ENCODE data around the gene UBC.
A peak's percentile ranks its signal among the peaks of the same experiment; 100 is the strongest.
"Not testable (repeated sequence)": the region's sequence is repeated elsewhere in the genome, so short reads cannot be mapped to it uniquely, and the experiment has no call there.

UBC gene

DNA sequence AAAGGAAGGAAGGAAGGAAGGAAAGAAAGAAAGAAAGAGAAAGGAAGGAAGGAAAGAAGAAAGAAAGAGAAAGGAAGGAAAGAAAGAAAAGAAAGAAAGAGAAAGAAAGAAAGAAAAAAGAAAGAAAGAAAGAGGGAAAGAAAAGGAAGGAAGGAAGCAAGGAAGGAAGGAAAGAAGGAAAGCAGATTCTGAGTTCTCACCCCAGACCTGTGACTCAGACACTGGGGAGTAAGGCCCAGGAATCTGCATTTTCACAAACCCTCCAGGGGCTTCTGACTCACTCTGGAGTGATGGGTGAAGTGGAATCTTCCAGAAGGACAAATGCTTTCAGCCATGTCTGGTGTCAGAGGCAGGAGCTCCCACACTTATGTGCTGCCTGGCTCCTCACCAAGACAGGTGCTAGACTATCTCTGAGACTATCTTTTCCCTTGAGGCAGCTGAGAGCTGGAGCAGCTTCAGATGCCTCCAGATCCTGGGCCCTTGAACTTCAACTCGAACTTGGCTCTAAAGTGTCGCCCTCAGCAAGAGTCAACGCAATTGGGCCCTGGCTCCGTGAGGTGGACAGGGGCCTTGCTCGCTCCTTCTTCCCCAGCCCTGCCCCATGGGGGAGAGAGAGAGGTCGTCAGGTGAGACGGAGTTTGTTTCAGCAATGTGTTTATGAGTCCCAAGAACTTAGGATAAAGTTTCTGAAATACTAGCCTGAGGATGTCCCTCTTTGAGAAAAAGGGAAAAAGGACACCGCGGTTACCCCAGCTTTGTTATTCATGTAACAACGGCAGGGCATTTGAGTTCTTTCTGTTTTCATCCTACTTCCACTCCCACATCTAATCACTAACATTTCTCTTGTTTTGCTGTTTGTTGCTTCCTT, 31.0 kb downstream of the UBC start:
- no peak for DNase-seq

DNA sequence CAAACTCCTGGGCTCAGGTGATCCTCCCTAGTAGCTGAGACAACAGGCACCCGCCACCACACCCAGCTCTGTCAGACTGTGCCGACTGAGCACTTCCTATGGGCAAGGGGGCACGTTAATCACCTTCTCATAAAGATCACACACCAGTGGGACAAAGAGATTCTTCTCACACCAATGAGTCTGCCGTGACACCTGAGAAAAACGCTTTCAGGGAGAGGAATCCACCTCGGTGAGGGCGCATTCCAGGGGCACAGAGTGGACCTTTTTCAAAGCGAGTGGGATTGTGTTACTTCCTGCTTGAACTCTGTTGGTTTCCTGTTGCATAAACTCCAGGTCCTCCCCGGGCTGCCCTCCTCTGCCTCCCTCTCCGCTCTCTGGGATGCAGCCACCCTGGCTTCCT, 33.3 kb downstream of the UBC start:
- no peak for DNase-seq

DNA sequence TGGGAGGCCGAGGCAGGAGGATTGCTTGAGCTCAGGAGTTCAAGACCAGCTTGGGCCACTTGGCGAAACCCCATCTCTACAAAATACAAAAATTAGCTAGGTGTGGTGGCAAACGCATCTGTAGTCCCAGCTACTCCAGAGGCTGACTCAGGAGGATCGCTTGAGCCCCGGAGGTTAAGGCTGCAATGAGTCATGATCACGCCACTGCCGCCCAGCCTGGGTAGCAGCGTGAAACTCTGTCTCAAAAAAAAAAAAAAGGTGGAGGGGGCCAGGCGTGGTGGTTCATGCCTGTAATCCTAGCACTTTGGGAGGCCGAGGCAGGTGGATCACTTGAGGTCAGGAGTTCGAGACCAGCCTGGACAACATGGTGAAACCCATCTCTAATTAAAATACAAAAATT, 34.1 kb downstream of the UBC start:
- not testable (repeated sequence) for DNase-seq

DNA sequence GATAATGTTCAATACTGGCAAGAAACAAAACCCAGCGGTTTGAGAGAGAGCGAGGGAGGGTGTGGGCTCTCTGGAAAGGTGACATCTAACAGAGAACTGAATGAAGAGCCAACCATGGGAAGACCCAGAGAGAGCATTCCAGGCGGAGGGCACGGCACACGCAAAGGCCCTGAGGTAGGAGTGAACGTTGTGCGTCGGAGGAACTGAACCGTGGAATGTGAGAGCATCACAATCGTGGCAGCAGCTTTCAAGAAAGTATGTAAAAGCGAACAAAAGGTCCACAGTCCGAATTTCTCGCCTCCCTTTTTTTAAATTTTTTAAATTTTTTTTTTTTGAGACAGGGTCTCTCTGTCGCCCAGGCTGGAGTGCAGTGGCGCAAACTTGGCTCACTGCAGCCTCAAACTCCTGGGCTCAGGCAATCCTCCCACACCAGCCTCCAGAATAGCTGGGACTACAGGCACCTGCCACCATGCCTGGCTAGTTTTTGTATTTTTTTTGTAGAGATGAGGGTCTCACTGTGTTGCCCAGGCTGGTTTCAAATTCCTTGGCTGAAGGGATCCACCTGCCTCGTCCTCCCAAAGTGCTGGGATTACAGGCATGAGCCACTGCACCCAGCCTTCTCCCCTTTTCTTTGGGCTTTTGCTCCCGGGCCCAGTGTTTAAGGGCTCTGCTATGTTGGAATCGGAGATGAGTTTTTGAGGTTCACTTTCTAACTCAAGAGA, 35.5 kb downstream of the UBC start:
- no peak for DNase-seq

DNA sequence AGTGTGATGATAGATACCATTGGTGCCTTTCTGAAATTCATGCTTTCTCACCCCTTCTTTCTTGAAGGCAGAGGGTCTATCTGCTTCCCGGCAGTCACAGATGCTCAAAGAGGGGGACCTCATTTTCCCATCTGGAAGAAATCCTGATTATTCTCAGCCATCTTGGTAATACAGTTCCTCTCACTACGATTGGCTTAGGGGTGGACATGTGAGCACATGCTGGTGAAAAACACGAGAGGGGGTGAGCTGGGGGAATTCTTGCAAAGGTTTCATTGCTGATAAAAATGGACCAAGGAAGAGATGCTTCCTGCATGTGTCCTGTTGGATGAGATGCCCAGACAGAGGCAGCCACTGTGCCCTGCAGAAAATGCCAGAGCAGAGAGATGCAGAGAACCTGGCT, 37.0 kb downstream of the UBC start:
- DNase-seq: no peak

DNA sequence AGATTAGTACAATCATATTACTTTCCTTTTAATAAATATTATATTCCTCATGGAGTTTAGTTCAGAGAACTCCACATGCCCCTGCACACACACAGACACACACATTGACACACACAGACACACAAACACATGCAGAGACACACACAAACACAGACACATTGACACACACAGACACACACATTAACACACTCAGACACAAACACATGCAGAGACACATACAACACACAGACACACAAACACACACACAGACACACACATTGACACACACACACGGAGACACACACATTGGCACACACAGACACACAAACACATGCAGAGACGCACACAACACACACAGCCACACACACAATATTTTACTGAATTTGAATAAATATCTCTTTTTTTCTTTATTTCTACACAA, 38.3 kb downstream of the UBC start:
- no peak for DNase-seq

DNA sequence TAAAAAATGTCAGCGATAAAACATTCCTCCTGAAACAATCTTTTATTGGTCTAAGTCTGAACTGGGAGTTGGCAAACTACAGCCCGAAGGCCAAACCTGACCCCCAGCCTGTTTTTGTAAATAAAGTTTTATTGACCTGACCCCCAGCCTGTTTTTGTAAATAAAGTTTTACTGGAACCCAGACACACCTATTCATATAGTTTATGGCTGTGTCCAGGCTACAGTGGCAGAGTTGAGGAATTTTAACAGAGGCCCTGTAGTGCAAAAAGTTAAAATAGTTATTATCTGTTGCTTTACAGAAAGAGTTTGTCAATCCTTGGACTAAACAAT, 38.7 kb downstream of the UBC start:
- no peak for DNase-seq

DNA sequence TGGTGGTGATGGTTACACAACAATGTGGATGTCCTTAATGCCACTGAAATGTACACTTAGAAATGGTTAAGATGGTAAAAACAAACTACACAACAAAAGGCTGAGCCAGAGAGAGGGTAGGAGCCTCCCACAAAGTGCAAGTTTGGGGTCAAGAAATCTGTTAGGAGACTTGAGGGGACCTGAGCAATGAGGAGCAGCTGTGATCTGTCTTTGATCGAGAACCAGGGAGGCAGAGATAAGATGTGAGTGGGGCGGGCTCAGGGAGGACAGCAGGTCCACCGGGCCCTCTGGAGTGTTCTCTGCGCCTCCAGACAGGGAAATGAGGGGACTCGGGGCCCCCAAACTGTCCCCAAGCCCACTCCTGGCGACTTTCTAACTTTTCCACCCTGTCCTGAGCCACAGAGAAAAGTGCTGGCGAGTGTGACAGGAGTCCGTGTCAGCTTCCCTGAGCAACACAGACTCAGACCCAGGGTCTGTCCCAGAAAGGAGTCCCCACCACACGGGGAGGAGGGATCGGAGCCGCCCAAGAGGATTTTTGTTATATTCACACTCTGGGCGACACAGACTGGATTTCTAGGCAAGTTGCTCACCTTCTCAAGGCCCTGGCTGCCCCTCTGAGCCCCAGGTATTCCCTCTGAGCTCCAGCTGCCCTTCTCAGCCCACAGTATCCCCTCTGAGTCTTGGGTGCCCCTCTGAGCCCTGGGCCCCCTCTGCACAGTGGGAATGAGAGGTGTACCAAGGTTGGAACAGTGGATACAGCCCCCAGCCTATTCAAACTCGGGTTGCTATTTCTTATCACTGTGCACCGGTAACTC, 39.3 kb downstream of the UBC start:
- no peak for DNase-seq

DNA sequence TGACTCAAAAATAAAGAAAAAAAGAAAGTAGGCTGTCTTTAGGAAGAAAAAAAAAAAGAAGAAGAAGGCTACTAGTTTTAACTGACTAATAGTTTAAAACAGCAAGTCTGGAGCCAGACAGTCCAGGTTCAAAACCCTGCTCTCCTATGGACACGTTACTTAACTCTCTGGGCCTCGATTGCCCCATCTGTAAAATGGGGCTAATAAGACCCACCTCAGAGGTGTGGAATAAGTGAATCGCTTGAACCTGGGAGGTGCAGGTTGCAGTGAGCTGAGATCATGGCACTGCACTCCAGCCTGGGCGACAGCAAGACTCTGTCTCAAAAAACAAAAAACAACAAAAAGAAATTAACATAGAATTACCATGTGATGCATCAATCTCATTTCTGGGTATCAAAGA, 40.3 kb downstream of the UBC start:
- no peak for DNase-seq

DNA sequence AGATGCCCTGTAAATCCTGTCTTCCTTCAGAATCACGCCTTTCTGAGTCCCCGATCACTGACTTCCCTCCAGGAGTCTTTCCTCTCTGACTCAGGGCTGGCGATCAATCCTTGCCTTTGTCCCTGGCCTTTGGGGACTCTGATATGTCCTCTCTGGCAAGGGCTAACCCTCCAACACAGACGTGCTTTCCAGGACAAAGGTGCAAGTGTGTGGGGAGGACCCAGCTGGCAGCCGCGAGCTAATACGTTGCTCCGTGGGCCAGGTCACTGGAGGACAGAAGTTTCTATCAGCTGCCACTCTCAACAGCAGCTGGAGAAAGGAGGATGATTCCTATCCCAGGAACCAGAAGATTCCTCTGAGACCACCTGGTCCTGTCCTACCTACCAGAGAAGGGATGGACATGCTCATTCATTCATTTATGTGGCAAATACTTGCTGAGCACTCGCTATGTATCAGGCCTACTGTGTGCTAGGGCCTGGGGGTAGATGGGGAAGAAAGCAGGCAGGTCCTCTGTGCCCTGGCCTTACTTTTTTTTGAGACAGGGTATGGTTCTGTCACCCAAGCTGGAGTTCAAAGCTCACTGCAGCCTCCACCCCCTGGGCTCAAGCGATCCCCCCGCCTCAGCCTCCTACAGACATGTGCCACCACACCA, 42.3 kb downstream of the UBC start:
- DNase-seq: peak; percentile 52

DNA sequence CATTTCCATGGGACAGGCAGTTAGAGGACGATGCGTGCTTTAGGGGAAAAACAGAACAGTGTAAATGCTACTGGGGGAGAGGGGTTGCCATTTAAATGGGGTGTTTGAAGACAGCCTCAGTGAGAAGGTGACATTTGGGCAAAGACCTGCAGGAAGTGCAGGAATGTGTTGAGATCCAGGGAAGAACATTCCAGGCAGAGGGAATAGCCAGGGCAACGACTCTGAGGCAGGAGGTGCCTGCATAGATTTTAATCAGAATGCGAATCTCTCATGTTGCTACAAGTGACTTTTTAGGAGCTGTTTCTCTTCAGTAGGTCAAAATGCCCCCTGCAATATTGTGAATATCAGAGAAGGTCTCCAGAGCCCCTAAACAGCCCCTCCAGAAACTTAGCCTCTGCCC, 43.2 kb downstream of the UBC start:
- no peak for DNase-seq

DNA sequence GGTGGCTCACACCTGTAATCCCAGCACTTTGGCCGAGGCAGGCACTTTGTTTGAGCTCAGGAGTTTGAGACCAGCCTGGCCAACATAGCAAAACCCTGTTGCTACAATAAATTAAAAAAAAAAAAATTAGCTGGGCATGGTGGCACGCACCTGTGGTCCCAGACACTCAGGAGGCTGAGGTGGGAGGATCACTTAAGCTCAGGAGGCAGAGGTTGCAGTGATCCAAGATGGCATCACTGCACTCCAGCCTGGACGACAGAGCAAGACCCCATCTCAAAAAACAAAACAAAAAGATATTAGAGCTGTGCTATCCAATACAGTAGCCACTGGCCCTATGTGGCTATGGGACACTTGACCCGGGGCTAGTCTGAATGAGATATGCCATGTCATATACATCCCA, 43.9 kb downstream of the UBC start:
- DNase-seq: no peak

DNA sequence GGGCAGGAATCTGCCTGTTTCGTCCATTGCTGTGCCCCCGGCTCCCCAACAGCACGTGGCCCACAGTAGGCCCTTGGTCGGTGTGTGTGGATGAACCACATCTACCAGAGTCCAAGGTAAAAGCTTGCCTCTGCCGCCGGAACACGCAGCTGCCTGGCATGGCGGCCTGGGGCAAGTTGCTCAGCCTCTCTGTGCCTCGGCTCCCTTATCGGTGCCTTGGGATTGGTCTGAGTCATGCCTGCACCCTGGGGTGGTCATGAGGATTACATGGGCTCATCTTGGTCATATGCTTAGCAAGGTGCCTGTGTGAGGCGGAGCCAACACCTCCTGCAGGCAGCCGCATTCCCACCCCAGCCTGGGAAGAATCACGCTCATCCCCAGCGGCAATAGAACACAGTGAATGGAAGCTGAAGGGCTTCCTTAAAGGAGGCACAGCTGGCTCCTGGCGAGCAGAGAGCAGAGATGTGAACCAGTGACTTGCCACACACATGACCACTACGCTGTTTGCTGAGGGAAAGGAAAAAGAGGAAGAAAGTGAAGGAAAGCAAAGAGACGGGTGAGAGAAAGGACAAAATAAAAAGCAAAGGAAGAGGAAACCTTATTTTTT, 45.3 kb downstream of the UBC start:
- no peak for DNase-seq

DNA sequence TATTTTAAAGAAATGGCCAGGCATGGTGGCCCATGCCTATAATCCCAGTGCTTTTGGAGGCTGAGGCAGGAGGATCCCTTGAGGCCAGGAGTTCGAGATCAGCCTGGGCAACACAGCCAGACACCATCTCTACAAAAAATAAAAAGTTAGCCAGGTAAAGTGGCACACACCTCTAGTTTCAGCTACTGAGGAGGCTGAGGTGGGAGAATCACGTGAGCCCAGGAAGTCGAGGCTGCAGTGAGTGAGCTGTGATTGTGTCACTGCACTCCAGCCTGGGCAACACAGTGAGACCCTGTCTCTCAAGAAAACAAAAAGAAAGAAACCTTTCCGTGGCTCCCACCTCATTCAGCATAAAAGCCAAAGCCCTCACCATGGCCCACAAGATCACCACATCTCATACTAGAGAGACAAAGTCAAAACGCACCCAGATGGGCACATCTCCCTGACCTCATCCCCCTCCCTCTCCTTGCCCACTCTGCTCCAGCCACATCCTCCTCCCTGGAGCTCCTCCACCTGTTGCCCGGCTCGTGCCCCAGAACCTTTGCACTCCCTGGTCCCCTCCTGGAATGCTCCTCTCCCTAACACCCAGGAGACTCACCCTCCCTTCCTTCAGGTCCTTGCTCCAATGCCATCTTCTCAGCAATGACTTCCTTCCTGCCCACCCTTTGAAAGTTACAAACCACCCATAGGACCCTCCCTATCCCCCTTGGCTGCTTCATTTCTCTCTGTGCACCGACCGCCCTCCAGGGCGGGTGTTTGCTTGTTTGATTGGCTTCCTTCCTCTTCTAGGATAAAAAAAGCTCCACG, 46.0 kb downstream of the UBC start:
- no peak for DNase-seq

DNA sequence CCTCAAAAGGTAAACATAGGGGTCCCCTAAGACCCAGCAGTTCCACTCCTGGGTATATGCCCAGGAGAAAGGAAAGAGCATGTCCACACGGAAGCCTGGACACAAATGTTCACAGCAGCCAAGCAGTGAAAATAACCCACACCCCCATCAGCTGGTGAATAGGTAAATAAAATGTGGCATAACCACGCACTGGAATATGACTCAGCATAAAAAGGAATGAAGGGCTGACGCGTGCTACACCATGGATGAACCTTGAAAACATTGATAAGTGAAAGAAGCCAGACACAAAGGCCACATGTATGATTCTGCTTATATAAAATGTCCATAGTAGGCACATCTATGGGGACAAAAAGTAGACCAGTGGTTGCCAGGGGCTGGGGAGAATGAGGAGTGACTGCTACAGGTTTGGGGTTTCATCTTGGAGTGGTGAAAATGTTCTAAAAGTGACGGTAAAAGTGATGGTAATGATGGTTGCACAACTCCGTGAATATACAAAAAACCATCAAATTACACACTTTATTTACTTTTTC, 47.0 kb downstream of the UBC start:
- no peak for DNase-seq

DNA sequence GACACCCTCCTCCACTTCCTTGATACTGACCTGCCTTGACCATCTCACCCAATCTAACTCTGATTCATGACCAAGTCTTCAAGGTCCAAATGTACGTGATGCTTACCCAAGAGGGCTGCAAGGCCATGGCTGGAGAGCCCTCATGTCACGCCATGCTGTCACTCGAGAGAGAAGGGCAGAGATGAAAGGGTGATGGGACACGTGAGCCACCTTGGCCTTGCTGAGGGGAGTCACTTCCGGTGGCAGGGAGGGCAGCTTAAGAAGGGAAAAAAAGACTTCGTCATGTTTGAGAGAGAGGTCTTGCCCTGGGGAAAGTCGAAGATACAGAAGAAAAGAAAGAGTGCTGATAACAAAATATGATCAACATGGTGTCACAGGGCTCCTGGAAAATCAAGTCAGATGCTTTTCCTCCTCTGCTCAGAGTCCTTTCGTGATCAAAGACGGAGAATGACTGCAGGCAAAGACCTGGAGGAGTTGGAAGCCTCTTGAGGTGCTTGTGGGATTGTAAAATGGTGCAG, 47.5 kb downstream of the UBC start:
- no peak for DNase-seq

DNA sequence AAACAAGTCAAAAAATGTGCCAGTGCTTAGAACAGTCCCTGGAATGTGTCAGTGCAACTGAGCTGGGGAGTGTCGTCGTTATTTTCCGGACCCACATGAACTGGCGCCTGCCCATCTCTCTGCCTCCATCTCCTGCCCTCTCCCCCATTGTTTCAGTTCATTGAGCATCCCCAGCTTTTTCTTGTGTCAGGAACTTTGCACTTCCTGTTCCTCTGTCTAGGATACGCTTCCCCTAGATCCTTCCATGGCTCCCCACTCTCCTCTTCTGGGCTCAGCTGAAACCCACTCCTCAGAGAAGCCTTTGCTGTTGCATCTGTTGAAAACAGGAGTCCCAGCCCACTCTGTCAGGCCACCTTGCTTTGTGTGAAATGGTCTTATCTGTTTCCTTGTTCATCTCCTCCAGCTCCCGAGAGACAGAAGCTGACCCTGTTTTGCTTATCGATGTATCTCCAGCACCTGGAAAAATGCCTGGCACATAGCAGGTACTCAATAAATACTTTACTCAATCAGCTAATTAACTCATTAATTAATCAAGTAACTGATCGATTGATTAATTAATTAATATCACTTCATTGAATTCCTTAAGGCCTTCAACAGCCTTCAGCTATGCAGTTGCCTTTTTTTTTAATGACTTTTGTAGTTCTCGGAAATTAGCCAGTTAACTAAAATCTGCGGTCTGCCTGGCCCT, 48.1 kb downstream of the UBC start:
- DNase-seq: no peak

DNA sequence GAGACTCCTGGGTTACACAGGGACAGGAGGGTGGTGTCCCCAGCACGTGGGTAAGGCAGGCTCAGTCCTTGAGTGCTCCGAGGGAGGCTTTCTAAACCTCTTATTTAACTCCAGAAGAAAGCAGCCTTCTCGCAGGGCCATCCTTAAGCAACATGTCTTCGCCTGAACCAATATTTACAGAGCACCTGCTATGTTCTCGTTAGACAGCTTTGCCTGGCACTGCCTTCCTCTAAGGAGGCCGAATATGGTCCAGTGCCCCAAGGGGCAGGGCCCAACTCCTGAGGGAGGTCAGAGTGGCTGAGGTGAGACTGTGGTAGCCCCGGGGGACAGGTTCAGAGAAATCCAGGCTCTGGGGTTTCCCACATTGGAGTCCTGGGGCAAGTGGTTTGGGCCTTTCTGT, 48.7 kb downstream of the UBC start:
- DNase-seq: no peak

DNA sequence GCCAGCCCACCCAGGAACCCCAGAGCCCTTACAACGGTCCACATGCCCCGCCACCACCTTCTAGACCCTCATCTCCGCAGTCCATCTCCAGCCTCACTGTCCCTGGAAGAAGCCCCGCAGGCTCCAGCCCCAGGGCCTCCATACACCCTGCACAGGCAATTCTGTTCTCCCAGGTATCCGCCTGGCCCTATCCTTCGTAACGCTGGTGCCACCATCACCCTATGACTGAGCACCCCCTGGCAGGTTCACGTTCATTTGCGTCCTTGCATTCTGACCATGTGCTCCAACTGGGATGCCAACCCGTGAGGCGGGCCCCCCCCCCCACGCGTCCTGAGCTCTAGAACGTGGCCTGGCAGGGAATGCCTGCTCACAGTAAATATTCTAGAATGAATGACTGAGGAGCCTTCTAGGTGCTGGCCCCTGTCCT, 50.1 kb downstream of the UBC start:
- no peak for DNase-seq

DNA sequence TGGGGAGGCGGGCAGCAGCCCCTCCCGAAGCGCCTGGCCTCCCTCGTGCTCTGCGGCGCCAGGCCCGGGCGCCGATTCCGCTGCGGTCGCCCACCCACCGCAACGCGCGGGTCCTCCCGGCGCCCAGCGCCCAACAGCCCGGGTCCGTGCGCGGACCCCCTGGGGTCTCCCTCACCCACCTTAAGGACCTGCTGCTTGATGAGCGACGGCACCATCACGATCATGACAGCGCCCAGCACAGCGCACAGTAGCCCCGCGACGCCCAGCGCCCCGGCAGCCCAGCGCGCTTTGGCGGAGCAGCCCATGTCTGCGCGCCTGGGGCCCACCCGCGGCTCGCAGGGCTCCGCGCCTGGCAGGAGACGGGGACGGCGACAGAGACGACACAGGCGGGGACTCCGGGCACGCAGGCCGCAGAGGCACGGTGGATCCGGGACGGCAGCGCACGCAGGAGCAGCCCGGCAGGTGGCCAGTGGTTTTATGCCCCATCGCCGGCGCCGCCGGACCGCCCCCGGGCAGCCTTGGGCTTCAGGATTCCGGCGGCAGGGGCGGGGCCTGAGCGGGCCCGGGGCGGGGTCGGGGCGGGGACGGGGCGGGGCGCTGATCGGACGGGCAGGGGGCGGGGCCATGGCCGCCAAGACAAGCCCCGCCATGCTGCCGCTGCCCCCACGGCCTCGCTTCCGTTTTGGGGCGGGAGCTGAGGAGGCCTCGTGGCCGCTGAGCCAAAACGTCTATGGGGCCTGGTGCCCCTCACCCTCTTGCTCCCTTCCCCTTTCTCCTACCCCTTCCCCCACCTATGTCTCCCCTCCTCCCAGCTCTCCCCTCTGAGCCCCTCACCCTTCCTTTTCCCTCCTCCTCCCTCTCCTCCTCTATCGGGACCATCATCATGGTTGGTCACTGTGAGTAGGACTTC, 50.8 kb downstream of the UBC start, which contains the start of gene SCARB1:
SCARB1 (minus strand) TSS at position 449 of the 910 bp plus-strand sequence; CDS start at position 305, 144 bp downstream.
- DNase-seq: peak; percentile 89
